ENCODE results near the gene TXNDC16.

The TXNDC16 gene

GRCh38 chr14:52417139-52417538, 135.2 kb downstream of the TXNDC16 start:
- no peak for DNase-seq (ENCODE audit: low read depth)
- TF ChIP-seq CTCF (IDR thresholded peaks at IDR 0.05; ENCODE audit: low read length, missing control alignments), result no peak
- no peak overlapping the region for H3K4me3 ChIP-seq (replicated peaks; ENCODE audit: low read depth, low read length)

- DNase-seq (ENCODE audit: low read depth), result peak; percentile 59
- H3K4me3 ChIP-seq (replicated peaks; ENCODE audit: low read depth, low read length), result no peak overlapping the region
- no peak for TF ChIP-seq CTCF (IDR thresholded peaks at IDR 0.05; ENCODE audit: low read length, missing control alignments)
Observed at GRCh38 chr14:52413729-52414408, 138.4 kb downstream of the TXNDC16 start.

GRCh38 chr14:52412426-52412825, 139.9 kb downstream of the TXNDC16 start:
- no peak for TF ChIP-seq CTCF (IDR thresholded peaks at IDR 0.05; ENCODE audit: low read length, missing control alignments)
- H3K4me3 ChIP-seq (replicated peaks; ENCODE audit: low read depth, low read length), result no peak overlapping the region
- DNase-seq (ENCODE audit: low read depth), result no peak

- DNase-seq (ENCODE audit: low read depth), result no peak
- no peak overlapping the region for H3K4me3 ChIP-seq (replicated peaks; ENCODE audit: low read depth, low read length)
- TF ChIP-seq CTCF (IDR thresholded peaks at IDR 0.05; ENCODE audit: low read length, missing control alignments), result no peak
Observed at GRCh38 chr14:52405314-52405713, 147.0 kb downstream of the TXNDC16 start.

- TF ChIP-seq CTCF (IDR thresholded peaks at IDR 0.05; ENCODE audit: low read length, missing control alignments), result no peak
- peak; percentile 34 for DNase-seq (ENCODE audit: low read depth)
- H3K4me3 ChIP-seq (replicated peaks; ENCODE audit: low read depth, low read length), result no peak overlapping the region
Observed at GRCh38 chr14:52402812-52403526, 149.3 kb downstream of the TXNDC16 start.

- TF ChIP-seq CTCF (IDR thresholded peaks at IDR 0.05; ENCODE audit: low read length, missing control alignments), result no peak
- DNase-seq (ENCODE audit: low read depth), result no peak
- H3K4me3 ChIP-seq (replicated peaks; ENCODE audit: low read depth, low read length), result no peak overlapping the region
Observed at GRCh38 chr14:52400846-52401245, 151.5 kb downstream of the TXNDC16 start.
